HTERT RPE-1 (cell line): Measurements from ENCODE around the gene C12orf75.
"Not testable (repeated sequence)": the region's sequence is repeated elsewhere in the genome, so short reads cannot be mapped to it uniquely, and the experiment has no call there.

Experiments used
- in situ Hi-C: fragments of 300-500 bp; cut with MboI; formaldehyde crosslinking; loops from 4 replicates; pipeline ENCODE4 v1.14.3; 2020; ENCODE audit warnings: low sequenced_read_pairs

C12orf75 gene

GRCh38 chr12:105368047-105368646, 37.7 kb downstream of the C12orf75 start:
- in situ Hi-C loops, result no loop called here

- in situ Hi-C loops, result no loop called here
Measured at GRCh38 chr12:105369014-105369413, 38.5 kb downstream of the C12orf75 start.

GRCh38 chr12:105374303-105374702, 43.8 kb downstream of the C12orf75 start:
- in situ Hi-C loops, result no loop called here

GRCh38 chr12:105377077-105377476, 46.6 kb downstream of the C12orf75 start:
- in situ Hi-C loops, result no loop called here

- in situ Hi-C loops, result no loop called here
Measured at GRCh38 chr12:105378911-105379310, 48.4 kb downstream of the C12orf75 start.

- in situ Hi-C loops, result no loop called here
Measured at GRCh38 chr12:105382771-105383622, 52.5 kb downstream of the C12orf75 start.

- in situ Hi-C loops, result no loop called here
Measured at GRCh38 chr12:105384220-105384619, 53.7 kb downstream of the C12orf75 start.

- in situ Hi-C loops, result no loop called here
Measured at GRCh38 chr12:105384916-105385535, 54.5 kb downstream of the C12orf75 start.

GRCh38 chr12:105386431-105386830, 55.9 kb downstream of the C12orf75 start:
- in situ Hi-C loops, result no loop called here

- in situ Hi-C loops, result no loop called here
Measured at GRCh38 chr12:105391231-105391630, 60.7 kb downstream of the C12orf75 start.

GRCh38 chr12:105393587-105393986, 63.1 kb downstream of the C12orf75 start:
- in situ Hi-C loops, result no loop called here

- in situ Hi-C loops, result no loop called here
Measured at GRCh38 chr12:105396024-105396423, 65.5 kb downstream of the C12orf75 start.

- in situ Hi-C loops, result no loop called here
Measured at GRCh38 chr12:105396983-105397382, 66.5 kb downstream of the C12orf75 start.

GRCh38 chr12:105398930-105399329, 68.4 kb downstream of the C12orf75 start:
- in situ Hi-C loops, result no loop called here

- in situ Hi-C loops, result no loop called here
Measured at GRCh38 chr12:105399428-105400081, 69.1 kb downstream of the C12orf75 start.

GRCh38 chr12:105400227-105400626, 69.7 kb downstream of the C12orf75 start:
- in situ Hi-C loops, result no loop called here

- in situ Hi-C loops, result no loop called here
Measured at GRCh38 chr12:105401198-105401597, 70.7 kb downstream of the C12orf75 start.

GRCh38 chr12:105402366-105402765, 71.9 kb downstream of the C12orf75 start:
- in situ Hi-C loops, result no loop called here

- in situ Hi-C loops, result no loop called here
Measured at GRCh38 chr12:105403095-105403494, 72.6 kb downstream of the C12orf75 start.

- in situ Hi-C loops, result not testable (repeated sequence)
Measured at GRCh38 chr12:105404134-105404533, 73.6 kb downstream of the C12orf75 start.

- in situ Hi-C loops, result no loop called here
Measured at GRCh38 chr12:105406497-105406896, 76.0 kb downstream of the C12orf75 start.
